ENCODE data around the gene KCNQ1.

DNA sequence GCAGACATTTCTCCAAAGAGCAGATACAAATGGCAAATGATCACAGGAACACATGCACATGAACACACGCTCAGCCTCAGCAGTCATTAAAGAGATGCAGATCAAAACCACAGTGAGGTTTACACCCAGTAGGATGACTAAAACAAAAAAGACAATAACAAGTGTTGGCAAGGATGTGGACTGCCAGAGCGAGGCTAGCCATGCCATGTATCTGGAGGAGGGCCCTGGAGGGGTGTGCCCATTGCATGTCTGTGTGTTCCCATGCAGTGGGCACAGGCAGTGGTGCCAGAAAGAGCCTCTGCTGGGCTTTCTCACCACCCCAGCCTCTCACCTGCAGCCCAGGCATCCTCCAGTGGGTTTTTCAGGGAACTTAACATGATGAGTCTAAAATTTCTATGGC is 309.2 kb downstream of the KCNQ1 start:
- TF ChIP-seq POLR2A (IDR thresholded peaks at IDR 0.05; ENCODE audit: low read depth, low read length) (no peak), EZH2 (IDR thresholded peaks at IDR 0.05; ENCODE audit: borderline replicate concordance, low read depth, low read length, severe bottlenecking) (no peak)
- TF ChIP-seq, protein P1, sequence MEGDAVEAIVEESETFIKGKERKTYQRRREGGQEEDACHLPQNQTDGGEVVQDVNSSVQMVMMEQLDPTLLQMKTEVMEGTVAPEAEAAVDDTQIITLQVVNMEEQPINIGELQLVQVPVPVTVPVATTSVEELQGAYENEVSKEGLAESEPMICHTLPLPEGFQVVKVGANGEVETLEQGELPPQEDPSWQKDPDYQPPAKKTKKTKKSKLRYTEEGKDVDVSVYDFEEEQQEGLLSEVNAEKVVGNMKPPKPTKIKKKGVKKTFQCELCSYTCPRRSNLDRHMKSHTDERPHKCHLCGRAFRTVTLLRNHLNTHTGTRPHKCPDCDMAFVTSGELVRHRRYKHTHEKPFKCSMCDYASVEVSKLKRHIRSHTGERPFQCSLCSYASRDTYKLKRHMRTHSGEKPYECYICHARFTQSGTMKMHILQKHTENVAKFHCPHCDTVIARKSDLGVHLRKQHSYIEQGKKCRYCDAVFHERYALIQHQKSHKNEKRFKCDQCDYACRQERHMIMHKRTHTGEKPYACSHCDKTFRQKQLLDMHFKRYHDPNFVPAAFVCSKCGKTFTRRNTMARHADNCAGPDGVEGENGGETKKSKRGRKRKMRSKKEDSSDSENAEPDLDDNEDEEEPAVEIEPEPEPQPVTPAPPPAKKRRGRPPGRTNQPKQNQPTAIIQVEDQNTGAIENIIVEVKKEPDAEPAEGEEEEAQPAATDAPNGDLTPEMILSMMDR (IDR thresholded peaks at IDR 0.05; ENCODE audit: extremely low read depth in 1 of 2, insufficient read depth in 1 of 2, low read depth in 1 of 2, low read length in 2 of 2), result no peak
